Brain microvascular endothelial cell (primary cell): ENCODE data around the gene YEATS4.
A peak's percentile ranks its signal among the peaks of the same experiment; 100 is the strongest.

Experiments used
- DNase-seq: peaks from one replicate; pipeline ENCODE4 v3.0.0-alpha.2; 2020
- H3K27ac ChIP-seq: fragments of 250-450 bp; sonication (Bioruptor Pico); 2 replicates; pipeline ENCODE4 v1.5.1; 2020; ENCODE audit warnings: mild to moderate bottlenecking, moderate library complexity
- H3K27me3 ChIP-seq: fragments of 250-450 bp; sonication (Bioruptor Pico); replicated peaks from 2 replicates; pipeline ENCODE4 v1.5.1; 2020; ENCODE audit warnings: mild to moderate bottlenecking
- H3K36me3 ChIP-seq: fragments of 250-450 bp; sonication (Bioruptor Pico); replicated peaks from 2 replicates; pipeline ENCODE4 v1.5.1; 2020; ENCODE audit warnings: mild to moderate bottlenecking
- H3K4me3 ChIP-seq: 2 replicates; pipeline ENCODE4 v1.5.1; 2011; ENCODE audit warnings: low read depth, mild to moderate bottlenecking, control low read depth, low read length, moderate library complexity
- in situ Hi-C: cut with HindIII; loops from 2 replicates; pipeline ENCODE4 v1.10.0; 2017; ENCODE audit warnings: low sequenced_read_pairs, low pct_ligation_motif_present
- TF ChIP-seq, protein P1 (sequence below): IDR thresholded peaks from 2 replicates; pipeline ENCODE4 v1.5.1; 2011; ENCODE audit warnings: low read depth, mild to moderate bottlenecking, moderate library complexity, low read length, control low read depth, inconsistent platforms; ENCODE audit errors: missing control alignments

Gene YEATS4

GRCh38 chr12:69415471-69416275 is 56.1 kb downstream of the YEATS4 start:
- peak overlapping the region; percentile 48 for H3K27ac ChIP-seq
- TF ChIP-seq, protein P1, sequence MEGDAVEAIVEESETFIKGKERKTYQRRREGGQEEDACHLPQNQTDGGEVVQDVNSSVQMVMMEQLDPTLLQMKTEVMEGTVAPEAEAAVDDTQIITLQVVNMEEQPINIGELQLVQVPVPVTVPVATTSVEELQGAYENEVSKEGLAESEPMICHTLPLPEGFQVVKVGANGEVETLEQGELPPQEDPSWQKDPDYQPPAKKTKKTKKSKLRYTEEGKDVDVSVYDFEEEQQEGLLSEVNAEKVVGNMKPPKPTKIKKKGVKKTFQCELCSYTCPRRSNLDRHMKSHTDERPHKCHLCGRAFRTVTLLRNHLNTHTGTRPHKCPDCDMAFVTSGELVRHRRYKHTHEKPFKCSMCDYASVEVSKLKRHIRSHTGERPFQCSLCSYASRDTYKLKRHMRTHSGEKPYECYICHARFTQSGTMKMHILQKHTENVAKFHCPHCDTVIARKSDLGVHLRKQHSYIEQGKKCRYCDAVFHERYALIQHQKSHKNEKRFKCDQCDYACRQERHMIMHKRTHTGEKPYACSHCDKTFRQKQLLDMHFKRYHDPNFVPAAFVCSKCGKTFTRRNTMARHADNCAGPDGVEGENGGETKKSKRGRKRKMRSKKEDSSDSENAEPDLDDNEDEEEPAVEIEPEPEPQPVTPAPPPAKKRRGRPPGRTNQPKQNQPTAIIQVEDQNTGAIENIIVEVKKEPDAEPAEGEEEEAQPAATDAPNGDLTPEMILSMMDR: peak; percentile 89
- H3K4me3 ChIP-seq: no peak overlapping the region
- DNase-seq: peak; percentile 86
- in situ Hi-C loops: no loop called here
- H3K27me3 ChIP-seq: no peaks in the 10 kb centered on the region
- no peaks in the 10 kb centered on the region for H3K36me3 ChIP-seq

DNA sequence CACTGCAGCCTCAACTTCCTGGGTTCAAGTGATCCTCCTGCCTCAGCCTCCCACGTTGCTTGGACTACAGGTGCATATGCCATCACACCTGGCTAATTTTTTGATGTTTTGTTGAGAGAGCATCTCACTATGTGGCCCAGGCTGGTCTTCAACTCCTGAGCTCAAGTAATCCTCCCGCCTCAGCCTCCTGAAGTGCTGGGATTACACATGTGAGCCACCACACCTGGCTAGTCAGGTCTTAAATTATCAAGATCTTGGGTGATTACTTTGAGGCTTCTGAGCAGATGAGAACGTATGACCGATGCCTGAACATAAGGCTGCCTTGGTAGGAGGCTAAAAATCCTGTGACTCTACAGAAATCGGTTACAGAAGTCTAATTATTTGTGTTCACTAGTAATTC is 57.7 kb downstream of the YEATS4 start:
- in situ Hi-C loops: no loop called here
- TF ChIP-seq, protein P1: no peak
- no peaks in the 10 kb centered on the region for H3K27me3 ChIP-seq
- no peaks in the 10 kb centered on the region for H3K36me3 ChIP-seq
- no peak for DNase-seq
- no peak overlapping the region for H3K4me3 ChIP-seq
- no peak overlapping the region for H3K27ac ChIP-seq

DNA sequence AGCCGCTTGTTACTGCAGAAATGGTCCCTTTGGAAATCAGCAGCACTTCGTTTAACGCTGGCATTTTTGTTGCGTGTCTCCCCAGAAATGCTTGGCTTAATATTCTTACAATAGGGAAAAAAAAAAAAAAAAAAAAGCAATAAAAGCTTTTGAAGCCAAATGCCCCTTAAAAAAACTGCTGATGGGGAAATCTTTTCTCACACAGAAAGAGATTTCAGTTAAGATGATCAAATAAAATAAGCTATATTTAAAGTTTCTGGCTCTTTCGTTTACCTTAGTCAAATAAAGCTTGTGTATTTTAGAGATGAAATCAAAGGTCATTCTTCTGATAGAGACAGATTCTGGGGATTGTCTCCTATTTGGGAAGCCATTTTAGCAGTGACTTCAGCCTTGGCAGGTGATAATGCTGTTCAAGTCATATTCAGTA is 58.2 kb downstream of the YEATS4 start:
- no peak overlapping the region for H3K4me3 ChIP-seq
- H3K27me3 ChIP-seq: no peaks in the 10 kb centered on the region
- H3K27ac ChIP-seq: no peak overlapping the region
- DNase-seq: no peak
- in situ Hi-C loops: no loop called here
- no peaks in the 10 kb centered on the region for H3K36me3 ChIP-seq
- TF ChIP-seq, protein P1: no peak

GRCh38 chr12:69419701-69420100 is 60.2 kb downstream of the YEATS4 start:
- in situ Hi-C loops: no loop called here
- Histone ChIP-seq H3K4me3 (no peak overlapping the region), H3K27ac (no peak overlapping the region), H3K36me3 (no peaks in the 10 kb centered on the region), H3K27me3 (no peaks in the 10 kb centered on the region)
- TF ChIP-seq, protein P1: no peak
- no peak for DNase-seq

- no peak for DNase-seq
- TF ChIP-seq, protein P1: no peak
- no peaks in the 10 kb centered on the region for H3K27me3 ChIP-seq
- H3K4me3 ChIP-seq: no peak overlapping the region
- no peaks in the 10 kb centered on the region for H3K36me3 ChIP-seq
- in situ Hi-C loops: no loop called here
- no peak overlapping the region for H3K27ac ChIP-seq
These were observed 62.0 kb downstream of the YEATS4 start for GRCh38 chr12:69421548-69421947.
